ENCODE data around the gene IFT57.

IFT57 gene

DNA sequence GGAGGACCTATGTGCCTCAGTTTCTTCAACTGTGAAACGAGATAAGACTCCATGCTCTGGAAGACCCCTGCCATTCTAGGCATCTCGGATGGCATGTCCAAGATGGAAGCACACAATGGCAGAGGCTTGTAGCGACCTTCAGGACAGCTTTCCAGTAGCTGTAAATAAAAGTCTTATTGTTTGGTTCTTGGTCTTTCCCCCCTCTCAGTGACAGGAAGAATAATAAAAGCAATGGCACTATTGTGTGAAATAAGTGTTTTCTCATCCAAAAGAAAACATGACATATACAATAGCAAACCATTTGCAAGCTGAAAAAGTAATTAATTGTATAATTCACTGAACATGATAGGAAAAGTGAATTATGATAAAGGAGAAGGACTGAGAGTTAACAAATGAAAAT, 98.9 kb downstream of the IFT57 start:
- DNase-seq: no peak

DNA sequence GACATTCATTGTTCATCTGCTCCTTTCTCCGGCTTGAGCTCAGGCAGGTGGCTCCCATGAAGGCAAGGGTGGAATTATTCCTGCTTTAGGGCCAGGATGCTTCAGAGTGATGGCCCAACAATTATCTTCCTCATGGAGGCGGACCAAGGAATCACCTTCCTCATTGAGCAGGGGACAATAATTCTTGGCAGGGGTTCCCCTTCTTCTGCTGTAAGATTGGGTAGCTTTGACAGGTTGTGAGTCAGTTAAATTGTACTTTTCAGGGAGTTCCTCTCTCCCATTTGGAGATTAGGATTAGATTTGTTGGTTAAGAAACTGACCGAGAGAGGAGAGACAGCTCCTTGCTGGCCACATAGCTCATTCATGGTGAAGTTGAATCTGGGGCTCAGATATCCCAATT, 99.9 kb downstream of the IFT57 start:
- no peak for DNase-seq

DNA sequence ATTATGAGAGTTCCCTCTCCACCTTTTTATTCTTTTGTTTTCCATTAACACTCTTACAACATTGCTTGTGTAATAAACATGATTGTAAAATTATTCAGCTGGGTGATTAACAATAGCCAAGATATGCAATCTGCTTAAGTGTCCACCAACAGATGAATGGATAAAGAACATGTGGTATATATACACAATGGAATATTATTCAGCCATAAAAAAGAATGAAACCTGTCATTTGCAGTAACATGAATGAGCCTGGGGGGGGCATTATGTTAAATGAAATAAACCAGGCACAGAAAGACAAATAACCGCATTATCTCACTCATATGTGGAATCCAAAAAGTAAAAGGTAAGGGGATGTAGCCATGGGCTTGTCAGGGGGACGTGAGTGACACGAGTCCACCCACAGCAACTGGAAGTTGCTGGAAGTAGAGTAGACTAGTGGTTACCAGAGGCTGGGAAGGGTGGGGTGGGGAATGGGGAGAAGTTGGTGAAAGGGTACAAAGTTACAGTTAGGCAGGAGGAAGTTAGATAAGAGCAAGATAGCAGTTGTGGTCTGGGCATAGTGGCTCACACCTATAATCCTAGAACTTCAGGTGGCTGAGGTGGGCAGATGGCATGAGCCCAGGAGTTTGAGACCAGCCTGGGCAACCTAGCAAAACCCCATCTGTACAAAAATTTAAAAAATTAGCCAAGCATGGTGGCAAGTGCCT, 102.7 kb downstream of the IFT57 start:
- DNase-seq: no peak

GRCh38 chr3:108118038-108118768, 104.0 kb downstream of the IFT57 start:
- no peak for DNase-seq

DNA sequence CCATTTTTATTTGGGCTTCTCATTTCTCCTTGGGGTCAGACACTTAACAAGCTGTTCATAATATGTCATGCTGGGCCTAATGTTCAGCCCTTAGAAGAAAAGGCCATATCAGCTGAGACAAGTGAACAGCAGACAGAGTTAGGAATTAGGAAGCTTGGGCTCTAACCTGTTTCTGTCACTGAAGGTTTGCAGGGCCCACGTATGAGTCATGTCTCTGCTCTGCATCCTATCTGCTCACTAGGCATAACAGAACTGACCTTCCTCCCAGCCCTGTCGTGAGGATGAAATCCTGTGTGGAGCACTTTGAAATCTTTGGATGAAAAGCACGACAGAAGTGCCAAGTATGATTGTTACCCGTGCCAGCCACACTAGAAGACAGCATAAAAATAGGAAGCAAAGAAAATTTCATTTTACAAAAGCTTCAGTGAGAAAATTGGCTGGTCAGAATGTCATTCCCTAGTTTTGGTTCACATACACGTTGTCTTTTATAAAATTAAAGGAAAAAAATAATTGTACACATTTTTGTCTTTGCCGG, 104.9 kb downstream of the IFT57 start:
- DNase-seq: no peak

GRCh38 chr3:108114423-108115065, 107.7 kb downstream of the IFT57 start:
- DNase-seq: no peak

DNA sequence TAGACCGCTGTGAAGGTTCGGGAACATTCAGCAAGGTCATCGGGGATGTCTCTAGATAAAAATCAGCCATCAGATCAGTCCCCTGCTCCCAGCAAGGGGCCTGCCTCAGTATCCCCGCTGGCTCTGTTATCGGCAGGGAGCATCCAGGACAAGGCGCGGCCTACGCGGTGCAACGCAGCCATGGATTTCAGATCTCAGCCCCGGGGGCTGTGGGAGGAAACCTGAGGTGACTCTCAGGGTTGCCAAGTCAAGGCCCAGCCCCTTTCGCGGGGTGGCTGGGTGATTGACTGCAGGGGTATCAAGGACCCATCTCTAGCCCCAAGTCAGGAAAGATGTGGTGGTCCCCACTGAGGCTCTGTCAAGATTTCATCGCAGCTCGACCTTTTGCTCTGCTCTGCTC, 108.2 kb downstream of the IFT57 start:
- DNase-seq: no peak

DNA sequence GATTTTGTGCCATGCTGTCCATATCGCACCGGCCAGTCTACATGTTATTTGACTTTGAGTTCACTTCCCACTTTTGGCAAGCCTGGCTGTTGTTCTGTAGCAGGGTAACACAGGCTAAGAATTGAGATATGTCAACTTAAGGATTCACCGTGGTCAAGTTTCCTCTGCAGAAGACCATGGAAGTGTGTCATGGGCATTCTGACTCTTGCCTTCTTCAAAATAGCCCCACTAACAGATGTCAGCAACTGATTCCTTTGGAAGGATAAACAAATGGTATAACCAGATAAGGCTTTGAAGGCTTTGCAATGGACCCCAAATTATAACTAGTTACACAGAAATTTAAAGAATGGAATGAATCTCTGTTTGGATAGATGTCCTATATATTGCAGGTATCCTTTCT, 111.3 kb downstream of the IFT57 start:
- DNase-seq: no peak
